Endothelial cell of umbilical vein (primary cell): Measurements from ENCODE around the gene RGS7. TPM values are rescaled to one million over a fixed set of nuclear protein-coding genes. Genes with fewer than 3 reads are reported as not detected.

Experiments used
- BruUV-seq: library from RNA; stranded (reverse); fragments of 400-500 nt; replicated peaks from 2 replicates; lab custom pipeline; 2021; lab: Mats Ljungman, UMichigan
- CTCF ChIA-PET: fragments of 300-600, 350-600 bp; sonication (Branson Sonifier 250); formaldehyde crosslinking; loops from one replicate; lab custom pipeline; 2021; ENCODE audit warnings: antibody characterized with exemption, inconsistent platforms; lab: Charles Lee
- POLR2A ChIA-PET: fragments of 300-600, 350-600 bp; sonication (Branson Sonifier 250); formaldehyde crosslinking; loops from one replicate; lab custom pipeline; 2021; ENCODE audit warnings: antibody characterized with exemption, inconsistent platforms; lab: Charles Lee
- DNase-seq: peaks from one replicate; pipeline ENCODE4 v3.0.0-alpha.2; 2011; ENCODE audit warnings: low read depth, low spot score
- FAIRE-seq: peaks from 2 replicates; lab custom pipeline; 2011; peaks lifted over from hg19 to GRCh38; lab: Jason Lieb, UNC
- H2AFZ ChIP-seq: 2 replicates; pipeline ENCODE4 v1.6.0; 2012; ENCODE audit warnings: low read depth, low read length, control low read depth, inconsistent platforms
- H3K27ac ChIP-seq: 2 replicates; pipeline ENCODE4 v1.5.1; 2011; ENCODE audit warnings: low read depth, mild to moderate bottlenecking, control low read depth, low read length, moderate library complexity; ENCODE audit not compliant: insufficient read depth
- H3K27me3 ChIP-seq, 2 experiments: 2 replicates each; pipeline versions ENCODE4 v1.6.0 to v1.6.1; 2011; ENCODE audit warnings: low read length in 2 of 2, mixed read lengths in 1 of 2; ENCODE audit not compliant: control insufficient read depth in 2 of 2, insufficient read depth in 2 of 2
- H3K36me3 ChIP-seq, 2 experiments: 2 replicates in 1 of 2; 3 replicates in 1 of 2; pipeline ENCODE4 v1.5.1; 2011; ENCODE audit warnings: low read length in 2 of 2, mild to moderate bottlenecking in 1 of 2, moderate library complexity in 1 of 2; ENCODE audit not compliant: control insufficient read depth in 2 of 2, insufficient read depth in 2 of 2; ENCODE audit errors: extremely low read depth in 1 of 2
- H3K4me1 ChIP-seq: 3 replicates; pipeline ENCODE4 v1.5.1; 2011; ENCODE audit warnings: mild to moderate bottlenecking, low read length; ENCODE audit not compliant: control insufficient read depth, insufficient read depth; ENCODE audit errors: extremely low read depth
- H3K4me2 ChIP-seq: 2 replicates; pipeline ENCODE4 v1.6.1; 2011; ENCODE audit warnings: low read length, control low read depth, mixed read lengths; ENCODE audit not compliant: insufficient read depth
- H3K4me3 ChIP-seq, 3 experiments: fragments of 200-600 bp in 1 of 3; sonication (generic), shearing (Covaris generic) in 1 of 3; replicated peaks in 1 of 3; 2 replicates each; pipeline ENCODE4 v1.5.1; 2011 to 2016; ENCODE audit warnings: control low read depth in 3 of 3, low read length in 3 of 3, mild to moderate bottlenecking in 2 of 3, inconsistent platforms in 1 of 3, low read depth in 1 of 3, moderate library complexity in 1 of 3; ENCODE audit not compliant: insufficient read depth in 1 of 3
- H3K79me2 ChIP-seq: 2 replicates; pipeline ENCODE4 v1.6.0; 2012; ENCODE audit warnings: low read length, inconsistent platforms; ENCODE audit not compliant: control insufficient read depth, insufficient read depth
- H3K9ac ChIP-seq: replicated peaks from 2 replicates; pipeline ENCODE3; 2011; ENCODE audit warnings: low read length, control low read depth; ENCODE audit not compliant: insufficient read depth; ENCODE audit errors: extremely low read depth
- H3K9me1 ChIP-seq: replicated peaks from 3 replicates; pipeline ENCODE4 v1.6.0; 2011; ENCODE audit warnings: mild to moderate bottlenecking, low read length; ENCODE audit not compliant: control insufficient read depth, insufficient read depth; ENCODE audit errors: extremely low read depth
- H3K9me3 ChIP-seq: replicated peaks from 2 replicates; pipeline ENCODE4 v1.5.1; 2012; ENCODE audit warnings: low read length, inconsistent platforms; ENCODE audit not compliant: control insufficient read depth, insufficient read depth
- H4K20me1 ChIP-seq: replicated peaks from 2 replicates; pipeline ENCODE3; 2011; ENCODE audit warnings: mild to moderate bottlenecking, low read length; ENCODE audit not compliant: control insufficient read depth, insufficient read depth; ENCODE audit errors: extremely low read depth
- FOS ChIP-seq: IDR thresholded peaks from 2 replicates; pipeline ENCODE4 v1.6.1; 2011; ENCODE audit warnings: mild to moderate bottlenecking, low read length, moderate library complexity, borderline replicate concordance; ENCODE audit not compliant: insufficient read depth
- JUN ChIP-seq: IDR thresholded peaks from 2 replicates; pipeline ENCODE4 v1.6.1; 2011; ENCODE audit warnings: borderline replicate concordance, low read depth; ENCODE audit not compliant: insufficient read length, insufficient read depth
- MAX ChIP-seq: IDR thresholded peaks from 2 replicates; pipeline ENCODE4 v1.6.1; 2011; ENCODE audit not compliant: insufficient read depth, insufficient read length
- POLR2A ChIP-seq: IDR thresholded peaks from 2 replicates; pipeline ENCODE4 v1.6.1; 2012; ENCODE audit warnings: low read depth, mild to moderate bottlenecking, control low read depth, low read length
- POLR2AphosphoS5 ChIP-seq: IDR thresholded peaks from 2 replicates; pipeline ENCODE4 v1.6.1; 2012; ENCODE audit warnings: low read depth, mild to moderate bottlenecking, control low read depth, low read length, moderate library complexity; ENCODE audit not compliant: insufficient read depth
- dilution Hi-C: fragments of 300-500 bp; cut with MboI; formaldehyde crosslinking; loops from one replicate; pipeline ENCODE4 v1.15.0; 2019; ENCODE audit warnings: low sequenced_read_pairs; ENCODE audit not compliant: extremely low pct_ligation_motif_present
- intact Hi-C: fragments of 100-400 bp; cut with micrococcal nuclease; formaldehyde crosslinking; loops from one replicate; pipeline ENCODE4 v1.10.0; 2022
- polyA plus RNA-seq, 4 experiments: library from polyadenylated mRNA; depleted of rRNA in 3 of 4; stranded (reverse) in 3 of 4; unstranded in 1 of 4; fragments of >200 nt; gene quantifications; 2 replicates each; pipeline versions ENCODE4 v1.2.1 to v1.2.3, GENCODE V29; 2011 to 2012; ENCODE audit warnings: missing spikeins in 1 of 4
- total RNA-seq: library from RNA; stranded (reverse); gene quantifications from 2 replicates; pipeline ENCODE4 v1.2.3, GENCODE V29; 2021
- TF ChIP-seq, protein P1 (sequence below), 2 donors: IDR thresholded peaks; 1 replicate in 1 of 2; 2 replicates in 1 of 2; pipeline ENCODE4 v1.5.1; 2011; ENCODE audit warnings: low read length in 2 of 2, mild to moderate bottlenecking in 2 of 2, moderate library complexity in 2 of 2, control low read depth in 1 of 2, inconsistent platforms in 1 of 2, low read depth in 1 of 2; ENCODE audit not compliant: insufficient read depth in 1 of 2; ENCODE audit errors: extremely low read depth in 1 of 2

RGS7 gene
- total and polyA plus RNA-seq, 2 donors (not counting 3 experiments of a cell fraction or from before 2014, with no cell fraction given): 0.43 to 0.44 TPM

DNA sequence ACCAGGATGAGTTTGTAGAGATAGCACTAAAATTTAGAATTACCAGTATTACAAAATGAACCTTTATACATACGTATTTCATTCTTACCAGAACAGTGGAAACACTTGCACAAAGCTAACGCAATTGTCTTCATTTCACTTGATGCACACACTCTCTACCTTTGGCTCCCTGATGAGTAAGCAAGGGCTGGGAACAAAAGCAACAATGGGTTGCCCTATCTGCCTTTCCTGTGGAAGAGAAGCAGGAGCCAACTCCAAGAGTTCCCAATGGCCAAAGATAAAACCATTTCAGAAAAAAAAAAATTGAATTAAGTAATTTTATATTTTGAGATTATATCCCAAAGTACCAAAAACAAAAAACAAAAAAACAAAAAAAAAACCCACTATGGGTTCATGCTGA is 401.0 kb downstream of the RGS7 start:
- dilution Hi-C loops (no loop called here), intact Hi-C loops (no loop called here)
- Histone ChIP-seq H3K27ac (no peak overlapping the region), H3K4me1 (no peaks in the 10 kb centered on the region), H3K9me1 (no peaks in the 10 kb centered on the region), H3K9ac (no peak overlapping the region), H3K9me3 (no peaks in the 10 kb centered on the region), H3K27me3 (no peaks in the 10 kb centered on the region), H3K79me2 (no peaks in the 10 kb centered on the region), H2AFZ (no peak overlapping the region), H4K20me1 (no peaks in the 10 kb centered on the region), H3K4me3 (no peak overlapping the region), H3K4me2 (no peak overlapping the region), H3K36me3 (no peaks in the 10 kb centered on the region)
- ChIA-PET CTCF (no interaction called here), POLR2A (no interaction called here)
- TF ChIP-seq POLR2A: no peak
- TF ChIP-seq, protein P1, sequence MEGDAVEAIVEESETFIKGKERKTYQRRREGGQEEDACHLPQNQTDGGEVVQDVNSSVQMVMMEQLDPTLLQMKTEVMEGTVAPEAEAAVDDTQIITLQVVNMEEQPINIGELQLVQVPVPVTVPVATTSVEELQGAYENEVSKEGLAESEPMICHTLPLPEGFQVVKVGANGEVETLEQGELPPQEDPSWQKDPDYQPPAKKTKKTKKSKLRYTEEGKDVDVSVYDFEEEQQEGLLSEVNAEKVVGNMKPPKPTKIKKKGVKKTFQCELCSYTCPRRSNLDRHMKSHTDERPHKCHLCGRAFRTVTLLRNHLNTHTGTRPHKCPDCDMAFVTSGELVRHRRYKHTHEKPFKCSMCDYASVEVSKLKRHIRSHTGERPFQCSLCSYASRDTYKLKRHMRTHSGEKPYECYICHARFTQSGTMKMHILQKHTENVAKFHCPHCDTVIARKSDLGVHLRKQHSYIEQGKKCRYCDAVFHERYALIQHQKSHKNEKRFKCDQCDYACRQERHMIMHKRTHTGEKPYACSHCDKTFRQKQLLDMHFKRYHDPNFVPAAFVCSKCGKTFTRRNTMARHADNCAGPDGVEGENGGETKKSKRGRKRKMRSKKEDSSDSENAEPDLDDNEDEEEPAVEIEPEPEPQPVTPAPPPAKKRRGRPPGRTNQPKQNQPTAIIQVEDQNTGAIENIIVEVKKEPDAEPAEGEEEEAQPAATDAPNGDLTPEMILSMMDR (IDR thresholded peaks at IDR 0.05; ENCODE audit: extremely low read depth in 1 of 2, insufficient read depth in 1 of 2, low read depth in 1 of 2, low read length in 2 of 2): no peak
- TF ChIP-seq FOS: no peak
- no peak for TF ChIP-seq POLR2AphosphoS5
- no peak for TF ChIP-seq JUN
- TF ChIP-seq MAX: no peak
- FAIRE-seq: no peak
- no TSS peak for BruUV-seq
- DNase-seq: no peak
